Measurements from ENCODE around the gene CARD11.

DNA sequence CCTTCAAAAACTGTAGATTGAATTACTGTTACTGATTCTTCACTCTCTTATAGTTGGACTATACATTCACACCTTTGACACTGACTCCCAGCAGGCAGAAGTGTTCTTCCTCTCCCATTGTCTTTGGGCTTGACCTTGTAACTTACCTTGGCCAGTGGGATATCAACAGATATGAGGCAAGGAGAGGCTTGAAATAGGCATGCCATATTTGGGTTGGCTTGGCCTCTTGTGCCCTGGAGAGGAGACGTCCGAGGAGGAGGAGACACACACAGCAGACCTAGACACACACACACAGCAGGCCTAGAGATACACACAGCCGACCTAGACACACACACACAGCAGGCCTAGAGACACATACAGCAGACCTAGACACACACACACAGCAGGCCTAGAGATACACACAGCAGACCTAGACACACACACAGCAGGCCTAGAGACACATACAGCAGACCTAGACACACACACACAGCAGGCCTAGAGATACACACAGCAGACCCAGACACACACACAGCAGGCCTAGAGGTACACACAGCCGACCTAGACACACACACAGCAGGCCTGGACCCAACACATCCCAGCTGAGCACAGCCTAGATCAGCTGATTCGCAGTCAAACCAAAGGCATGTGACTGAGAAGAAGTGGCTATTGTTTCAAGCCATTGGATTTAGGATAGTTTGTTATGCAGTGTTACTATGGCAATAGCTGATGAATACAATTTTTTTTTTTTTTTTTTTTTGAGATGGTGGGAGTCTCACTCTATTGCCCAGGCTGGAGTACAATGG is 187.1 kb downstream of the CARD11 start:
- TF ChIP-seq, protein P1, sequence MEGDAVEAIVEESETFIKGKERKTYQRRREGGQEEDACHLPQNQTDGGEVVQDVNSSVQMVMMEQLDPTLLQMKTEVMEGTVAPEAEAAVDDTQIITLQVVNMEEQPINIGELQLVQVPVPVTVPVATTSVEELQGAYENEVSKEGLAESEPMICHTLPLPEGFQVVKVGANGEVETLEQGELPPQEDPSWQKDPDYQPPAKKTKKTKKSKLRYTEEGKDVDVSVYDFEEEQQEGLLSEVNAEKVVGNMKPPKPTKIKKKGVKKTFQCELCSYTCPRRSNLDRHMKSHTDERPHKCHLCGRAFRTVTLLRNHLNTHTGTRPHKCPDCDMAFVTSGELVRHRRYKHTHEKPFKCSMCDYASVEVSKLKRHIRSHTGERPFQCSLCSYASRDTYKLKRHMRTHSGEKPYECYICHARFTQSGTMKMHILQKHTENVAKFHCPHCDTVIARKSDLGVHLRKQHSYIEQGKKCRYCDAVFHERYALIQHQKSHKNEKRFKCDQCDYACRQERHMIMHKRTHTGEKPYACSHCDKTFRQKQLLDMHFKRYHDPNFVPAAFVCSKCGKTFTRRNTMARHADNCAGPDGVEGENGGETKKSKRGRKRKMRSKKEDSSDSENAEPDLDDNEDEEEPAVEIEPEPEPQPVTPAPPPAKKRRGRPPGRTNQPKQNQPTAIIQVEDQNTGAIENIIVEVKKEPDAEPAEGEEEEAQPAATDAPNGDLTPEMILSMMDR (IDR thresholded peaks at IDR 0.05) = no peak
- TF ChIP-seq POLR2A (IDR thresholded peaks at IDR 0.05) (no peak), POLR2AphosphoS5 (IDR thresholded peaks at IDR 0.05) (no peak)
